Stimulated activated CD4-positive, alpha-beta T cell treated with anti-CD3 and anti-CD28 coated beads, Interleukin-12 subunit alpha, Interleukin-12 subunit beta, amount 100 ng/mL, for 4 hours (primary cell): ENCODE results near the gene FGFBP1.

Source experiments
- DNase-seq: peaks from one replicate; pipeline ENCODE4 v3.0.0-alpha.2; 2020

Gene FGFBP1

DNA sequence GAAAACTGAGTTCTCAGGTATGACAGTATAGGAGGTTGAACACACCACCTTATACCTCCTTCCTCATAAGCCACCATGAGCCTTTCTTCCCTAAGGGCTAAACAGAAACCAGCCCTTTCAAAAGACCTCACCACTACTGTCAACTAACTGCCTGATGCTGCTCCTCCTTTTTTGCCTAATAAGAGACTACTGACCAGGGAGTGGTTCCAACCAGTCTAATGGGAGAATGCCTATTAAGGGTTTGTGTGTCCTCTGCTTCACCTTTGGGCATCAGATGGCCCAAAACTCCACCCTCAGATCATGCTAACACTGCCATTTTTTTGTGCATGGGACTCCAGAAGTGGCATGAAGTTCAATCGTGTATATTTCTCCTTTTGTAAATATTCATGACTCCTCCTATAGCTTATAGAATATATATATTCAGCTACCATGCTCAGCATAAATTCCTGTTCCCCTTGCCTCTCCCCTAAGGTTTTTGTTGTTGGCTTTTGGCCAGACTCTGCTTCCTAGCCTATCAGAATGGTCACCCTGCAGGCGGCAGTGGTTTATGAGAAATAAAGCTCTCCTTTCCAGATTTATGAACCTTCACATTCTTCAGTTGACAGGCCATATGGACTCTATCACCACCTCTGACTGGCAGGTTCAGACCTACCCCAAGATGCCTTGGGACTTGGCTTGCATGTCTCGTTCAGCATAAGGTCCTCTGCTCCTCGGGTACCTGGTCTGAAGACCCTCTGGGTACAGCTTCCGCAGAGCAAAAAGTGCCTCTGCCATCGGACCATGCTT, 28.2 kb downstream of the FGFBP1 start:
- DNase-seq = no peak

DNA sequence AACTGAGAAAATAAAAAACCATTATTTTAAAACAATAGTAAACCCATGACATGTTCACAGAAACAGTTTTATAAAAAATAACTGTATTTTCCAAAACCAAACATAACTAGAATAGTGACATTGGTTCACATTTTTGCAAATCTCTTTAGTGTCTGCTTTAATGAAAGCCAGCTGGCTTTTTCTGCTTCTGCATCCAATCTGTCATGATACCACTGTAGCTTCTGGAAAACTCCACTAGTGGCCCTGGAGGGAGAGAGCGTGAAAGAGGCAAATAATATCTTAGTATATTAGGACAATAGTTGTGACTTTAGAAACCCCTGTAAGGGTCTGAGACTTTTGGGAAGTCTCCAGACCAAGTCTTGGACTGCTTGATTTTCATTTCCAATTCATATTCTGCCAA, 31.1 kb downstream of the FGFBP1 start:
- no peak for DNase-seq

- DNase-seq = no peak
Measured at GRCh38 chr4:15906020-15906443, 32.5 kb downstream of the FGFBP1 start.

- DNase-seq = no peak
Measured at GRCh38 chr4:15902746-15903145, 35.8 kb downstream of the FGFBP1 start.

DNA sequence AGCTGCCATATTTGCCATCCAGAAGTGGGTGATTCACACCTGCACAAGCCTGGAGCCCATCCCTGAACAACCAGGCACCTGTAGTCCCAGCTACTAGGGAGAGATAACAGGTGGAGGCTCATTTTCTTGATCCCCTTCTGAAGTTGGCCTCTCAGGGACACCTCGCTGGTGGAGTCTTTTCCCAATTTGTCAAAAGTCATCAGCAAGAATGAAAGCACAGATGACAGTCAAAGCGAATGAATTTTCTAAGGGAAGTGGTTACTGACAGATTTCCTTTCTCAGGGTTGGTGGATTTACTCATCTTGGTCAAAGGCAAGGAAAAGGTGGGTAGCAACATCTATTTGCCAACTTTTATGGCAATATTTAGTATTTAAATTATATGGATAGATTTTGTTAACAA, 36.5 kb downstream of the FGFBP1 start:
- no peak for DNase-seq

GRCh38 chr4:15901007-15901406, 37.5 kb downstream of the FGFBP1 start:
- DNase-seq = no peak

GRCh38 chr4:15899511-15899910, 39.0 kb downstream of the FGFBP1 start:
- DNase-seq = no peak

DNA sequence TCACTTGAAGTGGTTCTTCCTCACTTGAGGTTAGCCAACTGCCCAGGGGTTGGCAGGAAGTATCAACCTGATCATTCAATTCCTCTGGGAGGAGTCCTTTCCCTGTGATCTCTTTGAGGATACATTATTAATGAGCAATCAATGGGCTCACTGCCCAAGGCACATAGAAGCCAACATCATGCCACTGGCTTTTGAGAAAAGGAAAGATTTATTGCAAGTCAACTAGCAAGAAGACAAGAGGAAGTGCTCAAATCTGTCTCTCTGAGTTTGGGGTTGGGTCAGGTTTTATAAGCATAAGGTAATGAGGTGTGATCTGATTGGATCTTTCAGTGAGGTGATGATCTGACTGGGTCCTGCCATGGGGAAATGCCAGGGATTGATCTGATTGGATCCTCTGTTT, 39.6 kb downstream of the FGFBP1 start:
- no peak for DNase-seq

DNA sequence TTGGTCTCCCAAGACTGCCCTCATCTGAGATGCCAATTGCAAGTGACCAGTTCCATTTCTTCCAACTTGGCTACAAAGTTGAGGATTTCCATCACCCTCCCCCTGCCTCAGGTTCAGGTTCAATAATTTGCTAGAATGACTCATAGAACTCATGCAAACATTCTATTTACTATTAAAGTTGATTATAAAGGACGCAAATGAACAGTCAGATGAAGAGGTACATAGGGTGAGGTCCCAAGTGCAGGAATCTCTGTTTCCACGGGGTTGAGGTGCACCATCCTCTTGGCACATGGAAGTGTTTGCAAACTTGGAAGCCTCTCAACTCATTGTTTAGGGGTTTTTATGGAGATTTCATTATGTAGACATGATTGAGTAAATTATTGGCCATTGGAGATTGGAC, 41.0 kb downstream of the FGFBP1 start:
- no peak for DNase-seq

- no peak for DNase-seq
Measured at GRCh38 chr4:15894921-15895916, 43.3 kb downstream of the FGFBP1 start.

- no peak for DNase-seq
Measured at GRCh38 chr4:15894393-15894792, 44.1 kb downstream of the FGFBP1 start.

GRCh38 chr4:15893962-15894361, 44.6 kb downstream of the FGFBP1 start:
- DNase-seq = no peak

DNA sequence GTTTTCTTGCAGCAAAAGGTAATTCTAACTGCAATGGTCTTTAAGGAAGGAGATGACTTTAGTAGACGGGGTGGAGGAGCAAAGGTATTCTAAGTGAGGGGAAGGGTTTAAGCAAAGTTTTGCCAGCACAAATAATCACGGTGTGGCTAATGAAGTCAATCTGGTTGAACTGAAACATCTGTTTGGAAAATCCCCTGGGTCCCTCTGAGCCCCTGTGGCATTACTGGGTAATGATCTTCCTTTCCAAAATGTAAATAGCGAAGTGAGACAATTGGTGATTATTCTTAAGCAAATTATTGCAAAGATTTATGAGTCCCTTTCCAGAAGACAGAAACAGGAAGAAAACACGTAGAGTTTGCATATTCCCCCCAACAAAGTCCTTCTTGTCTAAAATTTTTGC, 47.2 kb downstream of the FGFBP1 start:
- no peak for DNase-seq

DNA sequence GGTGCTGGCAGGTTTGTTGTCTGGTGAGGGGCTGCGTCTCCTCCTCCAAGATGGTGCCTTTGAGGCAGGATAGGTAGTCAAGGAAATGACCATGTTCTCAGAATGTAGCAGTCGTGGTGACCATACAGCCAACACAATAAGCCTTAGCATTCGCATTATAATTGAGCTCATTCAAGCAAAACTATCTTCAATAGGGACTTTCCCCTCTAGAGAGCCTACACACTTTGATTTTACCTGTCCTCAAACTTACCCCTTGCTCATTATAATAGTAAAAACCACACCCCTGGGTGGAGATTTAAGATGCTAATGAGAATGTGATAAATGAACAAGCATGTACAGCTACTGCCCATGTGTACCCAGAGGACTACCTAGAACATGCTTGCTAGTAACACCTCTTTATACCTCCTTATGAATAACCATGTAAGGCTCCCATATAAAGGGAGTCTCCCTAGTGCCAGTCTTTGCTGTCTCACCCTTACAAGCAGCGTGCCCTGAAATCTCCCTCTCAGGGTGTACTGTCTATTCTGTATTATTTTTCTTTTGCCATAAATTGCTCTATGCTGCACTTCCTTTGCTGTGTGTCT, 48.2 kb downstream of the FGFBP1 start:
- no peak for DNase-seq

DNA sequence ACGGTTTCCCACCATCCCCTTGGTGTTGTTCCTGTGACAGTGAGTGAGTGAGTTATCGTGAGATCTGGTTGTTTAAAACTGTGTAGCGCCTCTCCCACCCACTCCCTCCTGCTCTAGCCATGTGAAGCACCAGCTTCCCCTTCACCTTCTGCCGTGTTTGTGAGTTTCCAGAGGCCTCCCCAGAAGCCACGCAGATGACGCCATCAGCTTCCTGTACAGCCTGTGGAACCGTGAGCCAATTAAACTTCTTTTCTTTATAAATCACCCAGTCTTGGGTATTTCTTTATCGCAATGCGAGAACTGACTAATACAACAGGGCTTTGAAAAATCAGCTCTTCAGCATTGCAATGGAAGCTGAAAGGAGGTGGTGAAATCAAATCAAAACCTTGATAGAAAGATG, 50.0 kb downstream of the FGFBP1 start:
- no peak for DNase-seq
